Liver (tissue), 9 donors: ENCODE measurements around the gene DNAAF8. TPM values are rescaled to one million over a fixed set of nuclear protein-coding genes. Genes with fewer than 3 reads are reported as not detected.

ENCODE experiments used
- DNase-seq: peaks from one replicate; pipeline ENCODE4 v3.0.0-alpha.2; 2017; ENCODE audit warnings: low spot score
- H3K27ac ChIP-seq, 2 donors: one replicate each; pipeline ENCODE4 v1.7.0; 2013; ENCODE audit warnings: inconsistent platforms in 2 of 2, low read length in 2 of 2, control low read depth in 1 of 2, low read depth in 1 of 2, mild to moderate bottlenecking in 1 of 2
- H3K27me3 ChIP-seq, 4 donors: one replicate each; pipeline versions ENCODE4 v1.6.1 to v1.7.0; 2013; ENCODE audit warnings: low read length in 3 of 4, inconsistent platforms in 1 of 4, mild to moderate bottlenecking in 1 of 4, moderate library complexity in 1 of 4; ENCODE audit not compliant: control insufficient read depth in 4 of 4, insufficient read depth in 4 of 4
- H3K36me3 ChIP-seq, 4 donors: one replicate each; pipeline versions ENCODE4 v1.6.1 to v1.7.0; 2013; ENCODE audit warnings: low read length in 3 of 4, mild to moderate bottlenecking in 3 of 4, low read depth in 1 of 4, moderate library complexity in 1 of 4; ENCODE audit not compliant: control insufficient read depth in 4 of 4, insufficient read depth in 3 of 4
- H3K4me1 ChIP-seq, 4 donors: one replicate each; pipeline versions ENCODE4 v1.6.1 to v1.7.0; 2013; ENCODE audit warnings: low read length in 3 of 4, mild to moderate bottlenecking in 3 of 4, moderate library complexity in 1 of 4; ENCODE audit not compliant: control insufficient read depth in 4 of 4, insufficient read depth in 4 of 4
- H3K4me3 ChIP-seq, 3 donors: one replicate each; pipeline versions ENCODE4 v1.6.1 to v1.7.0; 2013; ENCODE audit warnings: low read length in 3 of 3, control low read depth in 1 of 3, low read depth in 1 of 3, mild to moderate bottlenecking in 1 of 3
- H3K9ac ChIP-seq, 2 donors: one replicate each; pipeline ENCODE4 v1.7.0; 2013; ENCODE audit warnings: low read length in 2 of 2, mild to moderate bottlenecking in 2 of 2, moderate library complexity in 2 of 2, control low read depth in 1 of 2, low read depth in 1 of 2
- H3K9me3 ChIP-seq, 4 donors: one replicate each; pipeline versions ENCODE4 v1.6.1 to v1.7.0; 2013; ENCODE audit warnings: low read length in 3 of 4; ENCODE audit not compliant: control insufficient read depth in 4 of 4
- ATF3 ChIP-seq: IDR thresholded peaks from 2 replicates; pipeline ENCODE4 v1.6.1; 2016; ENCODE audit warnings: antibody characterized with exemption
- CTCF ChIP-seq: fragments of 150-350 bp; IDR thresholded peaks from 2 replicates; pipeline ENCODE4 v1.5.1; 2017; ENCODE audit warnings: improper control_type of control experiment, low read depth, low read length; ENCODE audit not compliant: missing input control
- EGR1 ChIP-seq, 2 donors: IDR thresholded peaks; 2 replicates each; pipeline ENCODE4 v1.6.1; 2016 to 2018; ENCODE audit warnings: antibody characterized with exemption in 2 of 2, low read depth in 2 of 2
- FOXA1 ChIP-seq: IDR thresholded peaks from 2 replicates; pipeline ENCODE4 v1.6.1; 2016; ENCODE audit warnings: antibody characterized with exemption
- FOXA2 ChIP-seq: IDR thresholded peaks from 2 replicates; pipeline ENCODE4 v1.6.1; 2016; ENCODE audit warnings: antibody characterized with exemption
- GABPA ChIP-seq, 2 donors: IDR thresholded peaks in 1 of 2; conservative IDR thresholded peaks in 1 of 2; 2 replicates each; pipeline ENCODE4 v1.6.1; 2016; ENCODE audit warnings: antibody characterized with exemption in 2 of 2, mild to moderate bottlenecking in 1 of 2, moderate library complexity in 1 of 2
- HNF4A ChIP-seq, 2 donors: conservative IDR thresholded peaks; 2 replicates each; pipeline ENCODE4 v1.6.1; 2016; ENCODE audit warnings: antibody characterized with exemption in 2 of 2, mild to moderate bottlenecking in 2 of 2
- JUND ChIP-seq, 2 donors: IDR thresholded peaks; 2 replicates each; pipeline ENCODE4 v1.6.1; 2016; ENCODE audit warnings: antibody characterized with exemption in 2 of 2
- MAX ChIP-seq: IDR thresholded peaks from 2 replicates; pipeline ENCODE4 v1.6.1; 2016; ENCODE audit warnings: antibody characterized with exemption
- NR2F2 ChIP-seq: IDR thresholded peaks from 2 replicates; pipeline ENCODE4 v1.6.1; 2016; ENCODE audit warnings: antibody characterized with exemption
- RAD21 ChIP-seq, 2 donors: IDR thresholded peaks; 2 replicates each; pipeline ENCODE4 v1.6.1; 2016; ENCODE audit warnings: antibody characterized with exemption in 2 of 2, mild to moderate bottlenecking in 2 of 2
- REST ChIP-seq: IDR thresholded peaks from 2 replicates; pipeline ENCODE4 v1.6.1; 2016; ENCODE audit warnings: antibody characterized with exemption, mild to moderate bottlenecking
- RXRA ChIP-seq, 2 donors: IDR thresholded peaks; 2 replicates each; pipeline ENCODE4 v1.6.1; 2017 to 2018; ENCODE audit warnings: antibody characterized with exemption in 2 of 2, mild to moderate bottlenecking in 1 of 2
- SP1 ChIP-seq: IDR thresholded peaks from 2 replicates; pipeline ENCODE4 v1.6.1; 2018; ENCODE audit warnings: antibody characterized with exemption, mild to moderate bottlenecking
- YY1 ChIP-seq: IDR thresholded peaks from 2 replicates; pipeline ENCODE4 v1.6.1; 2016; ENCODE audit warnings: antibody characterized with exemption, mild to moderate bottlenecking
- WGBS: extraction: QIAGEN DNeasy Blood & Tissue Kit; methylation state at CpG from one replicate; pipeline ENCODE4 v1.1.7; 2013; 5-methylcytosine and 5-hydroxymethylcytosine counted together
- polyA plus RNA-seq, 2 donors: library from polyadenylated mRNA; stranded (reverse) in 1 of 2; unstranded in 1 of 2; fragments of 200-250 nt in 1 of 2; fragments of >200 nt in 1 of 2; fragmentation: Nextera tagmentation in 1 of 2; extraction: Ambion mirVana in 1 of 2; gene quantifications; one replicate each; pipeline versions ENCODE4 v1.2.1 to v1.2.3, GENCODE V29; 2013 to 2015
- total RNA-seq, 2 donors: library from RNA; depleted of rRNA; stranded (reverse); fragments of >200 nt; gene quantifications; one replicate each; pipeline ENCODE4 v1.2.3, GENCODE V29; 2014
- donor health status: healthy.
- donor health status: healthy.
- donor health status: healthy.
- donor health status: healthy.
- donor health status: healthy.

Gene DNAAF8
- total and polyA plus RNA-seq, 4 donors: 0.33 to 0.75 (median 0.56) TPM

- Histone ChIP-seq H3K27me3 (no peaks in the 10 kb centered on the region), H3K4me1 (peaks cover 0 to 21% (median 11%) of the 10 kb centered on the region in 4 donors), H3K9me3 (no peaks in the 10 kb centered on the region), H3K9ac (no peak overlapping the region), H3K27ac (no peak overlapping the region), H3K4me3 (no peak overlapping the region), H3K36me3 (peaks cover 7 to 33% (median 20%) of the 10 kb centered on the region in 4 donors)
- no peak for DNase-seq
- 95% methylated on average over 14 of the region's 14 CpGs for WGBS
- no peak for TF ChIP-seq GABPA (IDR thresholded peaks at IDR 0.05 in 1 of 2, conservative IDR thresholded peaks at IDR 0.05 in 1 of 2)
- TF ChIP-seq RAD21 (IDR thresholded peaks at IDR 0.05): no peak
- no peak for TF ChIP-seq FOXA2
- TF ChIP-seq FOXA1: no peak
- no peak for TF ChIP-seq CTCF
- TF ChIP-seq YY1: no peak
These were observed 29.4 kb upstream of the DNAAF8 start for GRCh38 chr16:4704913-4705312.

GRCh38 chr16:4706871-4707270, 27.5 kb upstream of the DNAAF8 start:
- peaks cover 6 to 35% (median 18%) of the 10 kb centered on the region in 4 donors for H3K36me3 ChIP-seq
- WGBS: 97% methylated on average over 7 of the region's 7 CpGs

More at GRCh38 chr16:4706871-4707270, 27.5 kb upstream of the DNAAF8 start:
- H3K27me3 ChIP-seq: no peaks in the 10 kb centered on the region
- no peak overlapping the region for H3K27ac ChIP-seq
- H3K9me3 ChIP-seq: no peaks in the 10 kb centered on the region
- no peak overlapping the region for H3K4me3 ChIP-seq
- H3K9ac ChIP-seq: no peak overlapping the region
- TF ChIP-seq EGR1 (IDR thresholded peaks at IDR 0.05; ENCODE audit: low read depth in 2 of 2): no peak
- no peak for TF ChIP-seq HNF4A (conservative IDR thresholded peaks at IDR 0.05)
- no peak for TF ChIP-seq NR2F2
- no peak for TF ChIP-seq ATF3
- no peak for TF ChIP-seq YY1
- TF ChIP-seq CTCF: no peak
- no peak for TF ChIP-seq JUND (IDR thresholded peaks at IDR 0.05)
- no peak for TF ChIP-seq GABPA (IDR thresholded peaks at IDR 0.05 in 1 of 2, conservative IDR thresholded peaks at IDR 0.05 in 1 of 2)
- no peak for TF ChIP-seq RAD21 (IDR thresholded peaks at IDR 0.05)
- no peak for TF ChIP-seq SP1
- no peak for TF ChIP-seq FOXA2
- TF ChIP-seq MAX: no peak
- no peak for TF ChIP-seq REST
- TF ChIP-seq RXRA (IDR thresholded peaks at IDR 0.05): no peak
- DNase-seq: no peak
- peaks cover 0 to 14% (median 7%) of the 10 kb centered on the region in 4 donors for H3K4me1 ChIP-seq
